GM19468 (cell line): ENCODE measurements around the gene HSPA12B.

Experiments
- ATAC-seq: cut with Tn5 transposase; IDR thresholded peaks from one replicate; pipeline ENCODE4 v1.9.1; 2021; ENCODE audit warnings: mild to moderate bottlenecking, moderate library complexity, moderate number of reproducible peaks; ENCODE audit not compliant: unreplicated experiment; ENCODE audit errors: extremely low read depth

HSPA12B gene

DNA sequence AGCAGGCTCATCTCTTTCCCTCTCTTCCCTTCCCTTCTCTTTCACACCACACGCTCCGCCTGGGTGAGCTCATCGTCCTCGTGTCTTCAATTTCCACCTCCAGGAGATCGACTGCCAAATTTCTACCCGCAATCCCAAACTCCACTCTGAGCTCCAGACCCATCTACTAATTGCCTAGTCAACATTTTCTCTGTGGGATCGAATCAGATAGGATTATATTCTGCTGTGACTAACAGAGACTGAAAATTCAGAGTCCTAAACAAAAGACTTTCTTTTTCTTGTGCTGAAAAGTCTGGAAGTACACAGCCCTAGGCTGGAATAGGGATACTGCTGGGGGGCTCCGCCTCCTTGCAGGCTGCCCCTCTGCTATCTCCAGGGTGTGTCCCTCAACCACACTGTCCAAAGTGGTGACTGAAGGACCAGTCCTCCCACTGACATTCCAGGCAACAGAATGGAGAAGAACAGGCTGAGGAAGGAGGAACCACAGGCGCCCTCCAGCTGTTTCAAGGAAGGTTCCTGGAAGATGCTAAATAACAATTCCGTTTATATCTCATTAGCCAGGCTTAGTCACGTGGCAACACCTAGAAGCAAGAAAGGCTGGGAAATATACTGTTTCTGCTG is 5.0 kb upstream of the HSPA12B start:
- ATAC-seq: no peak

- no peak for ATAC-seq
These were observed 4.1 kb upstream of the HSPA12B start for GRCh38 chr20:3728354-3728753.

DNA sequence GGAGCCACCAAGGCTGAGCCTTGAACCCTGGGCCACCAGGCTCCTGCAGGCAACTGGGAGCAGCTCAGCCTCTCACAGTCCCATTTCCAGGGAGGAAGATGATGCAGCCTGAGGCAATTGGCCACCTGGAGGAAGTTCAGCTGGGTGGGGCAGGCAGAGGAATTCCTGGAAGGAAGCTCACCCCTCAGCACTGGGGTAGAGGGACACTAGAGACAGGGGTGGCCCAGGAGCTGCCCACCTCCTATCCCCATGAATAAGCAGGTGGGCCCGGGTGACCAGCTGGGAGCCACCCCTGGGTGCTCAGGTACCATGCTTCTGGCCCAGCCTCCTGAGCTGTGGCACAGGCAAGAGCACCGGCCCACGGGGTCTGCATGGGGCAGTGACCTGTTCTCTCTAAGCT is 3.6 kb upstream of the HSPA12B start:
- no peak for ATAC-seq

- ATAC-seq: no peak
These were observed 3.1 kb upstream of the HSPA12B start for GRCh38 chr20:3729378-3729777.

DNA sequence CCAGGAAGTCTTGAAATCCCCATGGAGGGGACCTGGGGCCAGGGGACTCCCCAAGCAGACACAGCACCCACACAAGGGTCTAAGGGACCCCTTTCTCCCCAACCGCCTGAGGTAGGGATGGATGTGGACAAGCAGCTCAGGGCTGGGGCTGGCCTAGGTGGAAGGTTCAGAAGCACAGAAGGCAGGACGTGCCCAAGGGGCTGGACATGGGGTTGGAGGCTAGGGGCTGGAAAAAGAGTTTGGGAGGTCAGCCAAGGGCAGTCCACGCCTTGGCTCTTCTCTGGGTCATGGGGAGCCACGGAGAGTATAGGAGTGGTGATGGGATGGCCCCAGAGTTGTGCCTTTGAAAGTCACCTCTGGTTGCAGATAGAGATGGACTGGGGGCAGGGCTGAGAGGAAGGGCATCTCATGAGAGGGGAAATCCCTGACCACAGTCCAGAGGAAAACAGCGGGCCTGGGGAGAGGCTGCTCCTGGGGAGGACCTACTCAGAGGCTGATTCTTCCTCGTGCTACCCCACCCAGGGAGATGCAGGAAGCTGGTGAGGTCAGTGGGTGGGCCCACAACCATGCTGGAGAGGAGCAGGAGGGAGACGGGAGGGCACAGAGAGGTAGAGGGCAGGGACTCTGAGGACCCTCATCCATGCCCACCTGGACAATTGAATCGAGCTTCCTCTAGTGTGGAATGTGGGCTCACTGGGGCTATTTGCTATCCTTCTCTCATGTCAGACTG is 2.5 kb upstream of the HSPA12B start:
- no peak for ATAC-seq

- ATAC-seq: no peak
These were observed 1.4 kb upstream of the HSPA12B start for GRCh38 chr20:3730803-3731672.

- ATAC-seq: no peak
These were observed 550 bp upstream of the HSPA12B start for GRCh38 chr20:3731944-3732326.

- ATAC-seq: no peak
These were observed 872 bp downstream of the HSPA12B start for GRCh38 chr20:3733119-3733995.

- ATAC-seq: no peak
These were observed 1.8 kb downstream of the HSPA12B start for GRCh38 chr20:3734111-3734843.

DNA sequence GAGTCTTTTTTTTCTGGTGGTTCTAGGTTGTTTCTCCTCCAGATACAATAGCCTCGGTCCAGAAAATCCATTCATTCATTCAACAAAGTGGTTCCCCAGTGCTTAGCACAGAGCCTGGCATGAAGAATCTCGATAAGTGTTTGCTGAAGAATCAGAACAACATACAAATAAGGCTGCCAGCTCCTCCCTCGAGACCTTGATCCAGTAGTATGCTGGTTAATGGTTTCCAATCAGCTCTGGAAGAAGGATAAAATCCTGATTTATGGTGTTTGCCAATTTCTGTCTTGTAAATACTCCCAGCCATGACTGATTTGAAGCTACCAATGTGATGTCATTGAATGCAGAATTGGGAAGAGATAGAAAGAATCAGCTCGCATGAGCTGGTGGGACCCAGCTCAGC is 3.3 kb downstream of the HSPA12B start:
- no peak for ATAC-seq

DNA sequence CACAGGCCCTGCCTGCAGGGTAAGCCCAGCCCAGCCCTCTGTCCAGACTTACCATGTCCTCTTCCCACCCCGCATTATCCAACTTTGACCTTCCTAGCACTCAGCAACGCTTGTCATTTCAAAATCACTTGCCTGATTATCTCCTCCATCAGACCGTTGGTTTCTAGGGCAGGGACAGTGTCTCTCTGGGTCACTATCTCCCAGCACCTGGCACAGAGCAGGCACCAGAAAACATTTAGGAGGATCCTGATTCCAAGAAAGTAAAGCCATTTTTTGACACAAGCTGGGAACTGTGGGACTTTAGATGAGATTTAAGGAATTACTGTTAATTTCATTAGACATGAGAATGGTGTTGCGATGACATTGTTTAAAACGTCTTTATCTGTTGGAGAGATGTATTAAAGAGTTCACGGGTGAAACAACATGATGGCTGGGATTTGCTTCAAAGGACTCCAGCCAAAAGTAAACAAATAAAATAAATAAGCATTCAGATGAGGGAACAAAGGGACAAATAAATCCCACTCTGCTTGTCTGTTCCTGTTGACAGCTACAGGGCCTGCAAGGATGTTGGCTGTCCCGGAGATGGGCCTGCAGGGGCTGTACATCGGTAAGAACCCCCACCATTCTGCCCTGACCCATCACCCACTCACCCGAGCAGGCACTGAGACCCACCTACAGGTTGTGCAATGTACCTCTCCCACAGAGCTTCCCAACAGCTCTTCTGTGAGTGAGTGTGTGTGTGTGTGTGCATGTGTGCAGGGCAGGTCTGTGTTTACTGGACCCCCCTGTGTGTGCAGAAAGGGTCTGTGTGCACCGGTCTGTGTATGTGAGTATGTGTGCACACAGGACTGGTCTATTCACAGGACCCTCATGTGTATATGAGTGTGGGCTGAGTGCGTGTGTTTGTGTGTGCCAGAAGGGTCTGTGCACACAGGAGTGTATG is 5.9 kb downstream of the HSPA12B start:
- no peak for ATAC-seq

GRCh38 chr20:3739054-3739925 is 6.8 kb downstream of the HSPA12B start:
- no peak for ATAC-seq

DNA sequence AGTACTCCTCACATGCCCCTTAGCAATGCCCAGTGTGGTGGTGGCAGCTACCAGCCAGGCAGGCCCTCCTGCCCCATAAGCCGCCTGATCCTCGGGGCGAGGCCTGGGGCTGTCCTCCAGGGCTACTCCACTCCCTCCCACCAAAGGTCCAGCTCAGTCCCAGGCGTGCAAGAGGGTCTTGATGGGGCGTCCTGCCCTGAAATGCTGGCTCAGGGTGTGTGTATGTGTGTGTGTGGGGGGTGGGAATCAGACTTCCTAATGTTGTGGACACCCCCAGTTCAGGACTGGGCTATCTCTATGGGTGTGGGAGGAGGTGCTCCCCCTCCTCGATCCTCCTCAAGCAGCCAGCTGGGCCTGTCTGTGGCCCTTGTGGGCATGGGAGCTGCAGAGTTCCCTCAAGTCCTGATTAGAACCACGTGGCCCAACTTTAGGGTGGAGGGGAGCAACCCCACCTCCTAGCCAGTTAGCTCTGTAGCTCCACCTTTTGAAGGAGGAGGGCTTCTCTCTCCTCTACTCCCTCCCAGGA is 7.5 kb downstream of the HSPA12B start:
- no peak for ATAC-seq

DNA sequence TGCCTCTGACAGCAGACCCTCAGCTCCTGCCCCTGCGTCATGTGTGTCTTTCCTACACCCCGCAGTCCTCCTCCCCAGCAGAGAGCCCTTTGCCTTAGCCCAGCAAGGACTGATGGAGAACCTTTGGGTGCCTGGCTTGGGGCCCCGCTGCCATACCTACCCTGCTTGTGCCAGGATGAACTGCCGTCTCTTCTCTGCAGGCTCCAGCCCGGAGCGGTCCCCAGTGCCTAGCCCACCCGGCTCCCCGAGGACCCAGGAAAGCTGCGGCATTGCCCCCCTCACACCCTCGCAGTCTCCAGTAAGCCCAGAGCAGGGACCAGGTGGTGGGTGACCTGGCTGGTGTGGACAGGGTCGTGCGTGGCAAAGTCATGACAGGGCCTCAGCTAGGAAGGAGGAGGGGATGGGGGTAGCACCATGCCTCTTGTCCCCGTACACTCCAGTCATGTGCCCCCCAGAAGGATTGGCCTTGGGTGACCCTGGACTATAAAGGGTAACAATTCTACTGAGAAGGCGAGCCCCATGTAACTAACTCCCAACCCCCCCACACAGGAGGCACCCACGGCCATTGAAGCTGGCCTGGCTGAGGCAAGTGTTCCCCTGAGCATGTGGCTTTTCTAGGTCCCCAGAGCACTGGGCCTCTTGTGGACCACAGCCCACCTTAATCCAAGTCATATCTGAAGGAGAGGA is 8.3 kb downstream of the HSPA12B start:
- ATAC-seq: no peak

DNA sequence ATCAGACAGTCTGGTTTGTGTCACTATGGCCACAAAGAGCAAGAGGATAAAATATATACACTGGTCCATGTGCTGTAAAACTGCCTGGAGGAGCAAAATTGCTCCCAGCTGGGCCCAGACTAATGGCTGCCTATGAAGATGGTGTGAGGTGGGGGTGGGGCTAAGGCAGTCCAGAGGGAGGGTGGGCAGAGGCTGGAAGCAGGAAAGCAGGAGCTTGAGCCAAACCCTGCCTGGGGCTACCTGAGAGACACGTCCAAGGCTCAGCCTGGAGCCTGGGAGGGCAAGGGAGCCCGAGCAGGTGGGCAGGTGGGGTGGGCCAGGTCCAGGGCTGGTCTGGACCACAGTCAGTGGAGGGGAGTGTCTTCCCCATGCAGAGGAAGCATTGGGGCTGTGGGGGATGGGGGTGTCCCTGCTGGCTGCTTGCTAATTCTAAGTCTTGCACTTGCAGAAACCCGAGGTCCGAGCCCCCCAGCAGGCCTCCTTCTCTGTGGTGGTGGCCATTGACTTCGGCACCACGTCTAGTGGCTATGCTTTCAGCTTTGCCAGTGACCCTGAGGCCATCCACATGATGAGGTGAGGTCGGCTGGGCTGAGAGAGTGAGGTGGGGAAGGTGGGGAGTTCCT is 9.5 kb downstream of the HSPA12B start:
- ATAC-seq: no peak

DNA sequence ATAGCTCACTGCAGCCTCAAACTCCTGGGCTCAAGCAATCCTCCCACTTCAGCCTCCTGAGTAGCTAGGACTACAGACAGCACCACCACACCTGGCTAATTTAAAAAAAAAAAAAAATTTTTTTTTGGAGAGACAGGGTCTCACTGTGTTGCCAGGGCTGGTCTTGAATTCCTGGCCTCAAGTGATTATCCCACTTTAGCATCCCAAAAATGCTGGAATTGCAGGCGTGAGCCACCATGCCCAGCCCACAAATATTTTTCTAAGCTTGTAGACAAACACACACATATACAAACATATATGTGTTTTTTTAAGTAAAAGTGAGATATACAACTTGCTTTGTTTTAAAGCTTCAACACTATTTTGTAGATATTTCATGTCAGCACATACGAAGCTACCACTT is 10.8 kb downstream of the HSPA12B start:
- ATAC-seq: no peak
